KOPT-K1 (cell line): Measurements from ENCODE around the gene PREX1.

Experiments
- H3K27ac ChIP-seq: fragments of 200-600 bp; sonication (generic); 2 replicates; pipeline ENCODE4 v1.5.1; 2016; ENCODE audit warnings: antibody characterized with exemption, mild to moderate bottlenecking, low read depth, low read length; ENCODE audit not compliant: poor library complexity, severe bottlenecking
- H3K36me3 ChIP-seq: fragments of 200-600 bp; sonication (generic); 2 replicates; pipeline ENCODE4 v1.5.1; 2017; ENCODE audit warnings: antibody characterized with exemption, mild to moderate bottlenecking, low read length, moderate library complexity; ENCODE audit not compliant: insufficient read depth
- H3K9me3 ChIP-seq: fragments of 200-600 bp; sonication (generic); 2 replicates; pipeline ENCODE4 v1.5.1; 2017; ENCODE audit warnings: antibody characterized with exemption, low read length, mild to moderate bottlenecking; ENCODE audit not compliant: insufficient read depth, poor library complexity, severe bottlenecking

PREX1 gene

GRCh38 chr20:48617481-48617880, 210.3 kb downstream of the PREX1 start:
- Histone ChIP-seq H3K27ac (no peak overlapping the region), H3K36me3 (no peaks in the 10 kb centered on the region), H3K9me3 (no peaks in the 10 kb centered on the region)

GRCh38 chr20:48616481-48616880, 211.3 kb downstream of the PREX1 start:
- Histone ChIP-seq H3K9me3 (no peaks in the 10 kb centered on the region), H3K27ac (no peak overlapping the region), H3K36me3 (no peaks in the 10 kb centered on the region)

GRCh38 chr20:48615871-48616270, 211.9 kb downstream of the PREX1 start:
- Histone ChIP-seq H3K36me3 (no peaks in the 10 kb centered on the region), H3K9me3 (no peaks in the 10 kb centered on the region), H3K27ac (no peak overlapping the region)

GRCh38 chr20:48614593-48615274, 213.1 kb downstream of the PREX1 start:
- Histone ChIP-seq H3K9me3 (no peaks in the 10 kb centered on the region), H3K36me3 (no peaks in the 10 kb centered on the region), H3K27ac (no peak overlapping the region)

- no peak overlapping the region for H3K27ac ChIP-seq
- no peaks in the 10 kb centered on the region for H3K9me3 ChIP-seq
Measured at GRCh38 chr20:48613926-48614325, 213.9 kb downstream of the PREX1 start.

GRCh38 chr20:48612335-48612734, 215.5 kb downstream of the PREX1 start:
- Histone ChIP-seq H3K27ac (no peak overlapping the region), H3K36me3 (no peaks in the 10 kb centered on the region), H3K9me3 (no peaks in the 10 kb centered on the region)

More at GRCh38 chr20:48613926-48614325, 213.9 kb downstream of the PREX1 start:
- no peaks in the 10 kb centered on the region for H3K36me3 ChIP-seq

GRCh38 chr20:48610996-48611395, 216.8 kb downstream of the PREX1 start:
- Histone ChIP-seq H3K9me3 (no peaks in the 10 kb centered on the region), H3K27ac (no peak overlapping the region), H3K36me3 (no peaks in the 10 kb centered on the region)

GRCh38 chr20:48609491-48609978, 218.3 kb downstream of the PREX1 start:
- Histone ChIP-seq H3K36me3 (no peaks in the 10 kb centered on the region), H3K27ac (no peak overlapping the region), H3K9me3 (no peaks in the 10 kb centered on the region)

GRCh38 chr20:48608756-48609155, 219.0 kb downstream of the PREX1 start:
- H3K9me3 ChIP-seq: no peaks in the 10 kb centered on the region
- no peaks in the 10 kb centered on the region for H3K36me3 ChIP-seq
- H3K27ac ChIP-seq: no peak overlapping the region

GRCh38 chr20:48607544-48607865, 220.3 kb downstream of the PREX1 start:
- H3K27ac ChIP-seq: no peak overlapping the region
- H3K36me3 ChIP-seq: no peaks in the 10 kb centered on the region
- no peaks in the 10 kb centered on the region for H3K9me3 ChIP-seq

- Histone ChIP-seq H3K9me3 (no peaks in the 10 kb centered on the region), H3K36me3 (no peaks in the 10 kb centered on the region), H3K27ac (no peak overlapping the region)
Measured at GRCh38 chr20:48606841-48607543, 220.8 kb downstream of the PREX1 start.

- no peak overlapping the region for H3K27ac ChIP-seq
- no peaks in the 10 kb centered on the region for H3K9me3 ChIP-seq
- no peaks in the 10 kb centered on the region for H3K36me3 ChIP-seq
Measured at GRCh38 chr20:48606172-48606840, 221.5 kb downstream of the PREX1 start.

- no peaks in the 10 kb centered on the region for H3K36me3 ChIP-seq
- H3K27ac ChIP-seq: no peak overlapping the region
- no peaks in the 10 kb centered on the region for H3K9me3 ChIP-seq
Measured at GRCh38 chr20:48605364-48606171, 222.2 kb downstream of the PREX1 start.

GRCh38 chr20:48604936-48605335, 222.9 kb downstream of the PREX1 start:
- Histone ChIP-seq H3K9me3 (no peaks in the 10 kb centered on the region), H3K36me3 (no peaks in the 10 kb centered on the region)

GRCh38 chr20:48604426-48604825, 223.4 kb downstream of the PREX1 start:
- Histone ChIP-seq H3K9me3 (no peaks in the 10 kb centered on the region), H3K36me3 (no peaks in the 10 kb centered on the region), H3K27ac (no peak overlapping the region)

More at GRCh38 chr20:48604936-48605335, 222.9 kb downstream of the PREX1 start:
- H3K27ac ChIP-seq: no peak overlapping the region
